Measurements from ENCODE around the gene KNCN.

- TF ChIP-seq POLR2A (IDR thresholded peaks at IDR 0.05) (no peak), CTCF (IDR thresholded peaks at IDR 0.05) (no peak)
Measured at GRCh38 chr1:46525253-46525983, 26.0 kb downstream of the KNCN start.

All from testis (tissue), 2 donors.